ENCODE data around the gene VPS50.

GRCh38 chr7:93239824-93240223, 7.7 kb downstream of the VPS50 start:
- TF ChIP-seq CTCF (IDR thresholded peaks at IDR 0.05) (no peak), POLR2AphosphoS5 (IDR thresholded peaks at IDR 0.05) (no peak), POLR2A (IDR thresholded peaks at IDR 0.05) (no peak)
